ENCODE data around the gene MACO1.

MACO1 gene

DNA sequence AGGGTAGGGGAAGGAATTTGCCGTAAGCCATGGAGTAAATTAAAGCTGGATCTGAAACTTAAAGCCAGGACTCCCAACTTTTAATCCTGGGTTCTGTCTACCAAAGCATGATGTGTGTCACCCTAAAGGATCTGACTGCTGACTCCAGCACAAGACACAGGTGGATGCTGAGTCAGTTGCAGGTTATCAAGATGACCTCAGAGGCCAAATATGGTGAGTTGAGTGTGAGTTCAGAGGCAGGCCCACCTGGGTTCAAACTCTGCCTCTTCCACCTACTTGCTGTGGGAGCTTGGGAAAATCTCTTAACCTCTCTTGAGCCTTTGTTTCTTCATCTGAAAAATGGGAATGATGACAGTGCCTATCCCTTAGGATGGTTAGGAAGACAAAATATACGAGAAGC lies 96.1 kb downstream of the MACO1 start:
- TF ChIP-seq, protein P1, sequence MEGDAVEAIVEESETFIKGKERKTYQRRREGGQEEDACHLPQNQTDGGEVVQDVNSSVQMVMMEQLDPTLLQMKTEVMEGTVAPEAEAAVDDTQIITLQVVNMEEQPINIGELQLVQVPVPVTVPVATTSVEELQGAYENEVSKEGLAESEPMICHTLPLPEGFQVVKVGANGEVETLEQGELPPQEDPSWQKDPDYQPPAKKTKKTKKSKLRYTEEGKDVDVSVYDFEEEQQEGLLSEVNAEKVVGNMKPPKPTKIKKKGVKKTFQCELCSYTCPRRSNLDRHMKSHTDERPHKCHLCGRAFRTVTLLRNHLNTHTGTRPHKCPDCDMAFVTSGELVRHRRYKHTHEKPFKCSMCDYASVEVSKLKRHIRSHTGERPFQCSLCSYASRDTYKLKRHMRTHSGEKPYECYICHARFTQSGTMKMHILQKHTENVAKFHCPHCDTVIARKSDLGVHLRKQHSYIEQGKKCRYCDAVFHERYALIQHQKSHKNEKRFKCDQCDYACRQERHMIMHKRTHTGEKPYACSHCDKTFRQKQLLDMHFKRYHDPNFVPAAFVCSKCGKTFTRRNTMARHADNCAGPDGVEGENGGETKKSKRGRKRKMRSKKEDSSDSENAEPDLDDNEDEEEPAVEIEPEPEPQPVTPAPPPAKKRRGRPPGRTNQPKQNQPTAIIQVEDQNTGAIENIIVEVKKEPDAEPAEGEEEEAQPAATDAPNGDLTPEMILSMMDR (IDR thresholded peaks at IDR 0.05; ENCODE audit: low read length, missing control alignments): no peak
- H3K4me3 ChIP-seq (replicated peaks; ENCODE audit: low read depth, low read length): no peak overlapping the region
- DNase-seq (ENCODE audit: low read depth): no peak

DNA sequence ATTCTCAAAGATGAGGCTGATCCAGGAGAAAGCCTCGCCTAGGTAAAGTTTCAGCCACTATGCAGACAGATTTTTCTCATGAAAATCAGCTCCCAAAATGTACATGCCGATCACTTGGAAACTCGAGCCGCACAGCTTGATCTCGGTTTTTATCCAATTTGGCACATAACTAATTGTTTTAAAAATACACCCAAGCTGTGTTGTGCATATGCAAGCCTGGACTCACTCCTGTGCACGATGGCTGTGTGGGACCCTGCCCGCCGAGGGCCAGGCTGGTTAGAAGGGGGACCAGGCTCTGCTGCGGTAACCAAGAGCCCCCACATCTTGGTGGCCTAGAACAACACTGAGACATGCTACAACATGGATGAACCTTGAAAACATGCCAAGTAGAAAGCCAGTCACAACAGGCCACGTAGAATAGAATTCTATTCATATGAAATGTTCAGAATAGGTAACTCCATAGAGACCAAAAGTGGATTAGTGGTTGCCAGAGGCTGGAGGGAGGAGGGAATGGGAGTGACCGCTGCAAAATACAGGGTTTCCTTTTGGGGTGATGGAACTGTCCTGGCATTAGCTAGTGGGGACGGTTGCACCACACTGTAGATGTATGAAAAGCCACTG lies 96.6 kb downstream of the MACO1 start:
- no peak overlapping the region for H3K4me3 ChIP-seq (replicated peaks; ENCODE audit: low read depth, low read length)
- TF ChIP-seq, protein P1 (IDR thresholded peaks at IDR 0.05; ENCODE audit: low read length, missing control alignments): no peak
- DNase-seq (ENCODE audit: low read depth): no peak

DNA sequence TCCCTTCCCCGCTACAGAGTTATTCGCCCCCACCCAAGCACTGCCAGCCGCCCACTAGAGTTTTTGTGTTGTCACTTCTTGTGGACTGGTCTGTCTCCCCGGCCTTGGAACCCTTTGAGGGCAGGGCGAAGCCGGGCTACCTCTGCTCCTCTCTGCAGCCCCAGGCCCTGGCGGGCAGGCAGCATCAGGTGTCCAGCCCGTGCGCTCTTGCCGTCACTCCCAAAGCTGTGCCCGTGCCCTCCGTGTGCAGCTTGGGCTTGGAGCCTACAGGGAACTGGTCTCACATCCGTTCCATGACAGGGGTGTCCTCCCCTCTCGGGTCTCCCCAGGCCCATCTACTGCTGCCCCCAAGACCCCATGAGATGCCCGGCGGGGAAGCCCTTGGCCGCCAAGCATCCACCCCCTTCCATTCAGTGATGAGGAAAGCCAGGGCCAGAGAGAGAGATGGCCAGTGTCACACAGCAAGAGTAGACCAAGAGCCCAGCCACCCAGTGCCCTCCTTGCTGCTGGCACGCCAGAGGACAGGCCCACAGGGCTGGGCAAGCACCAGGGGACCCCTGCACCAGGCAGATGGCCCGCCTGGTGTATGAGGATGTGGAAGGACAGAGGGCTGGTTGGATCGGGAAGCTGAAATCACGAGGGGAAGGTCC lies 97.4 kb downstream of the MACO1 start:
- no peak overlapping the region for H3K4me3 ChIP-seq (replicated peaks; ENCODE audit: low read depth, low read length)
- DNase-seq (ENCODE audit: low read depth): no peak
- TF ChIP-seq, protein P1 (IDR thresholded peaks at IDR 0.05; ENCODE audit: low read length, missing control alignments): no peak

DNA sequence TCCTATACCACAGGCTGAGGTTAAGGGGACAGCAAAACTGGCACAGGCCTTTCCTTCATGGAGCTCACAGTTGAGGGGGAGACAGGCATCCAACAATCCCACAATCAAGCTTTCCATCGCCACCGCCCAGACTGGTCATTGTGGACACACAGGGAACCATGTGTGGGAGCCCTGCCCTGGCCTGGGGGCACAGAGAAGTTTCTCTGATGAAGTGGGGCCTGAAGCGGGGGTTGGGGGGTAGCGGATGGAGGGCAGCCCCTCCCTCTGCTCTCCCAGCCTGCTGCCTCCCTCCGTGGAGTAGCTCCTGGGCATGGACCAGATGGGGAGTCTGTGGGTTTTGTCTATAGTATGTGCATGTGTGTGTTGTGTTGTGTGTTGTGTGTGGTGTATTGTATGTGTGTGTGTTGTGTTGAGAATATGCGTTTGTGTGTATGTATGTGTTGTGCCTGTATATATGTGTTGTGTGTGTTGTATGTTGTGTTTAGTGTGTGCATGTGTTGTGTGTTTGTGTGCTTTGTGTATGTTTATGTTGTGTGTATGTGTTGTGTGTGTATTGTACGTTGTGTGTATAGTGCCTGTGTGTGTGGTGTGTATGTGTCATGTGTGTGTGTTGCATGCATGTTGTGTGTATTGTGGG lies 98.3 kb downstream of the MACO1 start:
- TF ChIP-seq, protein P1 (IDR thresholded peaks at IDR 0.05; ENCODE audit: low read length, missing control alignments): no peak
- DNase-seq (ENCODE audit: low read depth): no peak
- H3K4me3 ChIP-seq (replicated peaks; ENCODE audit: low read depth, low read length): no peak overlapping the region

DNA sequence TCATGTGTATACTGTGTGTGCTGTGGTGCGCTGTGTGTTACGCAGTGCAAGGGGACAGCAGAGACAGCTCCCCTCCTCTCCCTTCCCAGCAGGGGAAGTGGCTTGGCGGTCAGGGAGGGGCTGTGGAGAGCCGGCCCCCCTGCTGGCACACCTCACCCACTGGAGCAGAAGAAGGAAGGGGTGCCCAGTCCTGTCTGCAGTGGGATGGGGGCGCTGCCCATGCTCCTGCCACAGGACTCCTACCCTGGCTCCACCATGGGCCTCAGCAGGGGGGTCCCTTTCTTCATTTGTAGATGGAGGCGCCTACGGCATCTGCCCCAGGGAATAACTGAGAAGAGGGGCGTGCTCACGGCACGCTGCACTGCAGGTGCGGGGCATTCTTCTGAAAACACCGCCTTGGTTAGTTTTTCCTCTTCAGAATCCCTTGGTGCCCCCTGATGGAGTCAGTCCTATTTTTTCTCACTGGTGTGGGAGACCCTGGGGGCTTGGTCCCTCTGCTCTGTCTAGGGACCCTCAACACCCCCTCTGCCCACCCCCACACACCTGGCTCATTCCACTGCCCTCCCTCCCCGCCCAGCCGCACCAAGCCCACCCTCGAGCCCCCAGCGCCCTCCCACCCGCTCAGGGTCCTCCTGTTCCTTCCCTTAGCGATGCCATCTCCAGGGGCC lies 99.0 kb downstream of the MACO1 start:
- H3K4me3 ChIP-seq (replicated peaks; ENCODE audit: low read depth, low read length): no peak overlapping the region
- TF ChIP-seq, protein P1 (IDR thresholded peaks at IDR 0.05; ENCODE audit: low read length, missing control alignments): no peak
- no peak for DNase-seq (ENCODE audit: low read depth)

DNA sequence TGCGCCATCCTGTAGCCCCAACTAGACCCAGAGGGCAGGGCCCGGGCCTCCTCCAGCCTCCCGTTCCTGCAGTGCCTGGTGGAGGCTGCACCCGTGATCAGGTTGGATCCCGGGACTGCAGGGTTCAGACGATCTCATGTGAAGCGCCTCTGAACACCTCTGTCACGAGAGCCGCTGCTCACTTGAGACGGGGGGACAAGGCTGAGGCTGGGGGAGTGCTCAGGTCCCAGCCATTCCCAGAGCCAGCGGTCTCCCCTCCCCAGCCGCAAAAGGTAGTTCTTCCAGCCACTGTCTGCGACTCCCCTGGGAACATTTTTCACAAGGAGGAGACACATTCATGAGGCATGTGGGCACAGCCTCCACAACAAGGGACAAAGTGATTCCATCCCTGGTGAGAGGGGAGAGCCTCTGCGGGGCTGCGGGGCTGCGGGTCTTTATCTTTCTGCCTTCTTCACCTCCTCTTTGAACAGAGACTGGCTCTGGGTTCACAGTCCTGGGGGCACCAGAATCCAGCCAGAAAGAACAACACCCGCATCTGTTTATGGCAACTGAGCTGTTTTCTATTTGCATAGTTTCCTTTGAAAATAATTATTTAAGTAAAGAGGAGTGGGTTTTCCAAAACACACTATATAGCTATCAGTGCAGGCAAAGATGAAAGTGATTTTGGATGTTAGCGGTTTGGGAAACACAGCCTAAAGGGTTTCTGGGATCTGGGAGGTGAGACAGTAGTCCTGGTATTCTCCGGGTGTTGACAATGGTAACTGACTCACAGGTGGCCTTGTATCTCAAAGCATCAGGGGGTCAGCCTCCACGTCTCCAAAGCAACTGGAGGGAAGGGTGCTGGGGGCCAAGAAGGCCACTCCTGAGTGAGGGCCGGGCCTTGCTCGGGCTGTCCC lies 99.7 kb downstream of the MACO1 start:
- TF ChIP-seq, protein P1 (IDR thresholded peaks at IDR 0.05; ENCODE audit: low read length, missing control alignments): no peak
- H3K4me3 ChIP-seq (replicated peaks; ENCODE audit: low read depth, low read length): no peak overlapping the region
- DNase-seq (ENCODE audit: low read depth): no peak

Data from fibroblast of pulmonary artery (primary cell).